DOHH2 (cell line): ENCODE results near the gene EIF6.

ENCODE experiments used
- EZH2phosphoT487 ChIP-seq: fragments of 200-600 bp; sonication (generic); IDR thresholded peaks from 2 replicates; pipeline ENCODE4 v1.6.1; 2017; ENCODE audit warnings: borderline replicate concordance, mild to moderate bottlenecking, antibody characterized with exemption, low read length, moderate library complexity, mixed read lengths
- TF ChIP-seq, protein P1 (sequence below): fragments of 200-600 bp; sonication (generic); IDR thresholded peaks from one replicate; pipeline ENCODE4 v1.5.1; 2014; ENCODE audit warnings: antibody characterized with exemption, mild to moderate bottlenecking, low read depth, low read length; ENCODE audit not compliant: poor library complexity, severe bottlenecking

DNA sequence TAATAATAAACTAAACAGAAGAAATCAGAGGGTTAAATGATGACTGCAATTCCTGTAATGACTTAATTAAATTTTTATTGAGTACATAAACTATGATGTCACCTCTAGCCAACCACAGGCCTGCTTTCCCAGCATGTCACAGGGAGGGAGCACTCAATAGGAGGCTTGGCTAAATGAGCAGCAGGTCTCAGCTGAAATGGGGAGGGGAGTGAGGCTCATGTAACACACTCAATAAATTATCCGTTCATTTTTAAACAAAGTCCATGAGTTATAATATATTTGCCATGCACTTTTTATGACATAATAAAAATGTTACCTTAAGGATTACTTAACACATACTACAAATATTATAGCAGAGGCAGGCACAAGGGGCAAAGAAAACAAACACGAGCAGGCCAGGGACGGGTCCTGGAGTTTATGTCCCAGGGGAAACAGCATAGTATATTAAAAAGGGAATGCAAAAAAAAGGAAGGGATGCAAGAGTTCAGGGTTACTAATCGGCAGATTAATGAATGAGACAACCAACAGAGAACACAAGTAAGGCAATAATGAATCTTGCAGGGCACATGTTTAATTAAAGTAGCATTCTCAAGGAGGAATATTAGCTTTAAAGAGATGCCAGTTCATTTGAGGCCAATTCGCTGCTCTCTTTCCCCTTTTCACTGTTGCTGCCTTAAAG is 34.8 kb upstream of the EIF6 start:
- TF ChIP-seq, protein P1, sequence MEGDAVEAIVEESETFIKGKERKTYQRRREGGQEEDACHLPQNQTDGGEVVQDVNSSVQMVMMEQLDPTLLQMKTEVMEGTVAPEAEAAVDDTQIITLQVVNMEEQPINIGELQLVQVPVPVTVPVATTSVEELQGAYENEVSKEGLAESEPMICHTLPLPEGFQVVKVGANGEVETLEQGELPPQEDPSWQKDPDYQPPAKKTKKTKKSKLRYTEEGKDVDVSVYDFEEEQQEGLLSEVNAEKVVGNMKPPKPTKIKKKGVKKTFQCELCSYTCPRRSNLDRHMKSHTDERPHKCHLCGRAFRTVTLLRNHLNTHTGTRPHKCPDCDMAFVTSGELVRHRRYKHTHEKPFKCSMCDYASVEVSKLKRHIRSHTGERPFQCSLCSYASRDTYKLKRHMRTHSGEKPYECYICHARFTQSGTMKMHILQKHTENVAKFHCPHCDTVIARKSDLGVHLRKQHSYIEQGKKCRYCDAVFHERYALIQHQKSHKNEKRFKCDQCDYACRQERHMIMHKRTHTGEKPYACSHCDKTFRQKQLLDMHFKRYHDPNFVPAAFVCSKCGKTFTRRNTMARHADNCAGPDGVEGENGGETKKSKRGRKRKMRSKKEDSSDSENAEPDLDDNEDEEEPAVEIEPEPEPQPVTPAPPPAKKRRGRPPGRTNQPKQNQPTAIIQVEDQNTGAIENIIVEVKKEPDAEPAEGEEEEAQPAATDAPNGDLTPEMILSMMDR, result no peak
- TF ChIP-seq EZH2phosphoT487, result no peak
